ENCODE measurements around the gene SNAP91.
"Not testable (repeated sequence)": the region's sequence is repeated elsewhere in the genome, so short reads cannot be mapped to it uniquely, and the experiment has no call there.

Gene SNAP91

GRCh38 chr6:83593395-83593785 is 115.5 kb downstream of the SNAP91 start:
- H3K4me3 ChIP-seq (ENCODE audit: low read depth, low read length), result no peak overlapping the region
- no peak for DNase-seq (ENCODE audit: low read depth)
- TF ChIP-seq, protein P1, sequence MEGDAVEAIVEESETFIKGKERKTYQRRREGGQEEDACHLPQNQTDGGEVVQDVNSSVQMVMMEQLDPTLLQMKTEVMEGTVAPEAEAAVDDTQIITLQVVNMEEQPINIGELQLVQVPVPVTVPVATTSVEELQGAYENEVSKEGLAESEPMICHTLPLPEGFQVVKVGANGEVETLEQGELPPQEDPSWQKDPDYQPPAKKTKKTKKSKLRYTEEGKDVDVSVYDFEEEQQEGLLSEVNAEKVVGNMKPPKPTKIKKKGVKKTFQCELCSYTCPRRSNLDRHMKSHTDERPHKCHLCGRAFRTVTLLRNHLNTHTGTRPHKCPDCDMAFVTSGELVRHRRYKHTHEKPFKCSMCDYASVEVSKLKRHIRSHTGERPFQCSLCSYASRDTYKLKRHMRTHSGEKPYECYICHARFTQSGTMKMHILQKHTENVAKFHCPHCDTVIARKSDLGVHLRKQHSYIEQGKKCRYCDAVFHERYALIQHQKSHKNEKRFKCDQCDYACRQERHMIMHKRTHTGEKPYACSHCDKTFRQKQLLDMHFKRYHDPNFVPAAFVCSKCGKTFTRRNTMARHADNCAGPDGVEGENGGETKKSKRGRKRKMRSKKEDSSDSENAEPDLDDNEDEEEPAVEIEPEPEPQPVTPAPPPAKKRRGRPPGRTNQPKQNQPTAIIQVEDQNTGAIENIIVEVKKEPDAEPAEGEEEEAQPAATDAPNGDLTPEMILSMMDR (conservative IDR thresholded peaks at IDR 0.05; ENCODE audit: low read depth, low read length), result no peak

GRCh38 chr6:83592770-83593394 is 116.0 kb downstream of the SNAP91 start:
- H3K4me3 ChIP-seq (ENCODE audit: low read depth, low read length), result no peak overlapping the region
- TF ChIP-seq, protein P1 (conservative IDR thresholded peaks at IDR 0.05; ENCODE audit: low read depth, low read length), result peak; percentile 79
- peak; percentile 42 for DNase-seq (ENCODE audit: low read depth)

- H3K4me3 ChIP-seq (ENCODE audit: low read depth, low read length), result no peak overlapping the region
- DNase-seq (ENCODE audit: low read depth), result peak; percentile 77
- TF ChIP-seq, protein P1 (conservative IDR thresholded peaks at IDR 0.05; ENCODE audit: low read depth, low read length), result no peak
Measured at GRCh38 chr6:83590416-83590815, 118.5 kb downstream of the SNAP91 start.

DNA sequence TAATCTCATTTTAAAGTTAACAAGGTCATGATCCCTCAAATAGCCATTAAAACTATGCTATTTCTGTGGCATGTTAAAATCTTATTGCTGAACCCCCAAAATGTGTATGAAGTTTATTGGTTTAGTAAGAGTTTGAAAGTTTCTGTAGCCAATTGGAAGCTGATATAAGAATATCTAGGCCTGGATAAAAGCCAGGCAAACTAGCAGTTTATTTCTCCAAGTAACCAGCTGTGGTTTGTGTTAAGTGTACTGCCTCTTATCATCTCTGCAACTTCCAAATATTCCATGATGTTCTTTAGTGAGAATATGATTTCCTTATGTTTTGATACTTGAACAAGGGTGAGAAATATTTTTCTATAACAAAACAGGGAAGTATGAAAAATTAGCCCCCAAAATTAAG is 119.8 kb downstream of the SNAP91 start:
- no peak overlapping the region for H3K4me3 ChIP-seq (ENCODE audit: low read depth, low read length)
- DNase-seq (ENCODE audit: low read depth), result peak; percentile 47
- TF ChIP-seq, protein P1 (conservative IDR thresholded peaks at IDR 0.05; ENCODE audit: low read depth, low read length), result no peak

- TF ChIP-seq, protein P1 (conservative IDR thresholded peaks at IDR 0.05; ENCODE audit: low read depth, low read length), result no peak
- DNase-seq (ENCODE audit: low read depth), result no peak
- no peak overlapping the region for H3K4me3 ChIP-seq (ENCODE audit: low read depth, low read length)
Measured at GRCh38 chr6:83578057-83578456, 130.8 kb downstream of the SNAP91 start.

GRCh38 chr6:83574783-83575182 is 134.1 kb downstream of the SNAP91 start:
- TF ChIP-seq, protein P1 (conservative IDR thresholded peaks at IDR 0.05; ENCODE audit: low read depth, low read length), result no peak
- no peak for DNase-seq (ENCODE audit: low read depth)
- H3K4me3 ChIP-seq (ENCODE audit: low read depth, low read length), result no peak overlapping the region

GRCh38 chr6:83571663-83572185 is 137.2 kb downstream of the SNAP91 start:
- not testable (repeated sequence) for H3K4me3 ChIP-seq (ENCODE audit: low read depth, low read length); DNase-seq (ENCODE audit: low read depth)

Measured in choroid plexus epithelial cell (primary cell).